ENCODE data around the gene PTGR3. TPM values are rescaled to one million over a fixed set of nuclear protein-coding genes. Genes with fewer than 3 reads are reported as not detected.
A peak's percentile ranks its signal among the peaks of the same experiment; 100 is the strongest.

Gene PTGR3
- total RNA-seq, 1 donor from 2014 or later = 16.7 TPM

DNA sequence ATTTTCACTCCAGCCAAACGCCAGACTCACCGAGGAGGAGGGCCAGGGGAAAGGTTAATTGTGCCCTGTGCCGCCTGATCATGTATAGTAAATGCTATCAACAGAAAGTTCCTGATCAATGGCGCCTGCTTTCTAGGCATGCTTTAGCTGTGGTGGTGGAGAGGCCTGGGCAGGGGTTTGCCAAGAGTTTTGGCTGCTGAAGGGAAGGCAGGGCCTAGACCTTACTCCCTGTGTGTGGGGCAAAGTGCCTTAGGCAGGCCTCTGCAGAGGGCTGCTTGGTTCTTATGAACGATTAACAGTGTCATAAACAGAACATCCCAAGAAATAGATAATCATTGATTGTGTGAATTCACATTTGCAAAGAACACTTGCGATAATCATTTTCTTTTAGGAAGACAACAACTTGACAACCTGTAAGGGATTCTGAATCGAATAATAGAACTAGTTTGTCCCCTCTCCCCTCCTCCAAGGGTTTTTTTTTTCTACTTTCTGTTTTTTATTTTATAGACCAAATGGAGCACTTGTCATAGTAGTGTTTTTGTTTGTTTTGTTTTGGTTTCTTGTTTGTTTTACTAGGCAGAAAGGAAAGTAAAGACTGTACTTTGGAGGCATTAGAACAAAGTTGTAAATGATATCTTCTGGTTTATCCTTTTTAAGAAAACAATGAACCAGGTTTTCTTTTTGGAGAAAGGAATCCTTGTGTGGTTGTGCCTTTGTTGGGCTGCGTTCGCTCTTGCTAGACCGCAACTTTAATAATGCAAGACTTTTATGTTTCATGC, 8.2 kb upstream of the PTGR3 start:
- DNase-seq (ENCODE audit: low spot score in 2 of 2) = no peak
- no peak for FAIRE-seq

- FAIRE-seq (no peak), DNase-seq (ENCODE audit: low spot score in 2 of 2) (no peak)
Measured at GRCh38 chr18:75216212-75216910, 7.4 kb upstream of the PTGR3 start.

GRCh38 chr18:75215663-75216062, 6.7 kb upstream of the PTGR3 start:
- FAIRE-seq (no peak), DNase-seq (ENCODE audit: low spot score in 2 of 2) (no peak)

- DNase-seq (ENCODE audit: low spot score in 2 of 2) = no peak
- no peak for FAIRE-seq
Measured at GRCh38 chr18:75214766-75215510, 6.0 kb upstream of the PTGR3 start.

DNA sequence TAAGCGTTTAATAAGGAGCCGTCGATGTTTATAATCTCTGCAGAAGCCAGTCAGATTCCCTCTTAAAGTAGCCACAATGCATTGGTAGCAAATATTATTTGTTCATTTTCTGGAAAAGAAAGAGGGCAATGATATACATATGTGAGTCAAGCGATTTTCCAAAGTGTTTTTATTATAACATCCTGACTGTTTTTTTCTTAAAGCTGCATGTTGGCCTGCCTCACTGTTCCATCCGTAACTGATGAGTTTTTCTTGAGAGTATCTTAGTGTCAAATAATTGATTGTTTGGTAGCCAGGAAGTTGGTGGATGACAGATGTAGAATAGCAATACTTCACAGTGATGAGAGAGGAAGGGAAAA, 5.4 kb upstream of the PTGR3 start:
- FAIRE-seq = no peak
- DNase-seq (ENCODE audit: low spot score in 2 of 2) = no peak

GRCh38 chr18:75213611-75214331, 4.8 kb upstream of the PTGR3 start:
- FAIRE-seq (no peak), DNase-seq (ENCODE audit: low spot score in 2 of 2) (no peak)

DNA sequence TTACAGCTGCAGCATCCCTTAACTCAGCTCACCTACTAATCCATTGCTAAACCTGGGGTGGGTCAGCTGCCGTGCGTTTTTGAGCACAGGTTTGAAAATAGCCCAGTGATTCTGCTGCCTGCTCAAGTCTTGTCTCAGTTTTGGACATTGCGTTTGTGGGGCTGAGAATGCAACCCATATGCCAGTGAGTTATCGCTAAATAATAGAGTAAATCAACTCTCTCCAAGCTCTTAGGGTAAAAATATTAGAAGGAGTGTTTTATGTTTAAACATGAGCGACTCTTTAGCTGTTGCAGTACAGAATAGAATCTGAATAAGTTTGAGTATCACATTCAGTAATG, 3.8 kb upstream of the PTGR3 start:
- FAIRE-seq = no peak
- no peak for DNase-seq (ENCODE audit: low spot score in 2 of 2)

DNA sequence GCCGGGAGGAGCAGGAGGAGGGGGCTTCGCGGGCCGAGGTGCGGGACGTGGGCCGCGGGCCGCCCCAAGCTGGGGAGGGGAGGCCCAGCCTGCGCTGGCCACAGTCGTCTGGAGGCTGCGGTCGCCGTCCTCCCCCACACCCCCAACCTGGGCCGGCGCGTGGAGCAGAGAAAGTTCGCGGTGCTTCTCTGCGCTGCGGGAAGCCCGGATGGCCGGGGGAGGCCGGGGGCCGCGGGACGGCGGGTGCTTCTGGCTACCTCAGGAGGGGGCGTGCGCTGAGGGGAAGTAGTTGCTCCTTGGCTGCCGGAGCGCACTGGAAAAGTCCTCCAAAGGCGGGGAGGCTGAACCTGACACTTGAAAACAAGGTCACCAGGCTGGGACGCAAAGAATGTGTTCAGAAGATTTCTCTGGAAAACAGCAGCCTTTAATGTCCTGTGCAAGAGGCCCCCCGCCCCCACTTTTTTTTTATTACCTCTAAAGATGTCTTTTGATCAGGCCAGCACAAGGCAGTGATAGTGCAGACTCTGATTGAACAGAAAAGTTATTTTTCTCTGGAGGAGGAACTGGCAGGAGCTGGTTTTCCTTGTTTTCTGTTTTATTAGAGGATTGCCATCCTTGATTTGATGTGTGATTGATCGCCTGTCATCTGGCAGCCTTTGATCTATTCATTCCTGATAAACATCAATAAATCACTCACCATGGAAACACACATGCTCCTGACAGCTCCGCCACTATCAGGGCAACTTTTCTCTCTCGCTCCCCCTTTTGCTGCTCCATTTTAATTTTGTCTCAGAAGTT, 3.2 kb upstream of the PTGR3 start:
- no peak for FAIRE-seq

GRCh38 chr18:75211626-75211952, 2.6 kb upstream of the PTGR3 start:
- FAIRE-seq = no peak
- no peak for DNase-seq (ENCODE audit: low spot score in 2 of 2)

More for the DNA sequence above, 3.2 kb upstream of the PTGR3 start:
- no peak for DNase-seq (ENCODE audit: low spot score in 2 of 2)

DNA sequence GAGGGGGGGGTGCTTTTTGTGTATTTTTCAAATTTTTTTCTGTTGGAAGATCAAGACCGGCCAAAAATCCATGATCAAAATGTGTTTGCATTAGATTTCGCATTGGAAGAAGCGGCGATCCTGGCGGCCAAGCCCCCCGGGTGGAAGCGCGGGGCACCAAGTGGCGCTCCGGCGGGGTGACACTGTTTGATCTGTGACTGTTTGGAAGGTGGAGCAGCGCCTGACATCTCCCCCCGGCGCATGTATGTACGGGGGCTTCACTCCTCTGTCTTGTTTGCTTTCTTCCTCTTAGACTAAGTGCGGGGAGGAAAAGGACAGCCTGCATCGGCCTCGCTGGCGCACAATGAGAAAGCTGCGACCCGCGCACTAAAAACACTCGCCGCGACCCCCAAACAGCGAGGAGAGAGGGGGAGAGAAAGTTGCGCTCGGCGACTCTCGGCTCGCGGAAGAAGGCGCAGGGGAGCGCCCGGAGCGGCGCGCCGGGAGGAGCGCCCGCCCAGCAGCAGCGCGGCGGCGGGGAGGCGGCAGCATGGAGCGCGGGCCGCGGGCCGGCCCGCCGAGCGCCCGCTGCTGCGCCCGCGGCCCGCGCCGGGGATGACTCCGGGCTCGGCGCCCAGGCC, 2.2 kb upstream of the PTGR3 start:
- DNase-seq (ENCODE audit: low spot score in 2 of 2) (peak in 1 of 2 donors; percentile 56), FAIRE-seq (no peak)

- FAIRE-seq = no peak
- DNase-seq (ENCODE audit: low spot score in 2 of 2) = peak; percentile 73 to 83
Measured at GRCh38 chr18:75210274-75211001, 1.5 kb upstream of the PTGR3 start, which contains the start of gene TSHZ1. Gene TSHZ1, plus strand, starts transcription at chr18:75210797. Its CDS starts 1,080 bp downstream, at chr18:75211877.

DNA sequence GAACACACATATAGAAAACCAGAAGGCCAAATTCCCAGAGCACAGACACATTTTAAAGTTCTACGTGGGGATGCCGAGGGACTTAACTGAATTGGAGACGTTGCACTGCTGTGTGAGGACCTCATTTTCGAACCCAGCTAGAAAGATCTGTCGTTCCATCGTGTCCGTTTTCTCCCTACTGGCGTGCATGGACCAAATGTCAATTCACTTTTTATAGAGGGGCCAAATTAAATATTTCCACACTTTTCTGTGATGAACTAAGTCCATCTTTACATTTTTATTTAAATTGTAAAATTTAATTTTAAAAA, 966 bp upstream of the PTGR3 start:
- DNase-seq (ENCODE audit: low spot score in 2 of 2) (peak in 1 of 2 donors; percentile 56), FAIRE-seq (no peak)

DNA sequence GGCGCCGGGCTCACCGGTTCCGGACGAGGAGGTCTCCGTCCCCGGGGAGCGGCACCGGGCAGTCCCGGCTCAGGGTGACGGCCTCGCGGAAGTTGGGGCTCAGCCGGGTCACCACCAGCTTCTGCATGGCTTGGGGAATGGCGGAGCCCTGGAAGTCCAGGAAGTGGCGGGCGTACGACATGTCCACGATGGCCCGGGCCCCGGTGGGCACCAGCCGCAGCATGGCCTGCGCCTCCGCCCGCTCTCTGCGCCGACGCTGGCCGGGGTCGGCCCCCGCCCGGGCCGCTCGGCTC, 157 bp downstream of the PTGR3 start:
- DNase-seq (ENCODE audit: low spot score in 2 of 2) (no peak), FAIRE-seq (no peak)

DNA sequence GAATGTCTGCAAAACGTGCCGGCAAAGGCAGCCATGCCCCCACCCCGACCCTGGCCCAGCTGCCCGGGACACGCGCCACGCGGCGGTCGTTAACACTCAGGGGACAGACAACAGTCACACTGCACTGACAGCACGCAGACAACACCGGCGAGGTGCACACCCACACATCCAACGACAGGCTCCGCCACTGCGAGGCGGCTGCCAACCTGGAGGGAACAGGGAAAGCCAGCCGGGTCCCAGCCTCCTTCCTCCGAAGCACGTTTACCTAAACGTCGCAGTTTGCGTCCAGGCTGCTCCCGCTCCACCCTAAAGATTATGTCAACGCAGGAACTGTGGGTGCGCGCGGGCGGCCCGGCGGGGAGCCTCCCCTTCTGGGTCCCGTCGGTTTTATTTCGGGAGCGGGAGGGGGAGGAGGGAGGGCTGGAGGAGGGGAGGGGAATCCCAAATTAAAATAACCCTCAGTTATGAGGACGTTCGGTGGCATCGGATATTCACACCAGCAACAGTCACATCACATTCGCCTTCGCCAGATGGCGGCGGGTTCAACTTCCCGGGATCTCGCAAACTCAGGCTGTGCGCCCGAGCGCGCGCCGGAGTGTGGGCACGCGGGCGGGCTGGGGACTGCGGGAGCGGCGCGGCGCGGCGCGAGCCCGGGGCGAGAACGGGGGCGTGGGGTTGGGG, 644 bp downstream of the PTGR3 start:
- DNase-seq (ENCODE audit: low spot score in 2 of 2) (peak in 1 of 2 donors; percentile 63), FAIRE-seq (no peak)

GRCh38 chr18:75207310-75208154, 1.4 kb downstream of the PTGR3 start:
- FAIRE-seq (no peak), DNase-seq (ENCODE audit: low spot score in 2 of 2) (no peak)

DNA sequence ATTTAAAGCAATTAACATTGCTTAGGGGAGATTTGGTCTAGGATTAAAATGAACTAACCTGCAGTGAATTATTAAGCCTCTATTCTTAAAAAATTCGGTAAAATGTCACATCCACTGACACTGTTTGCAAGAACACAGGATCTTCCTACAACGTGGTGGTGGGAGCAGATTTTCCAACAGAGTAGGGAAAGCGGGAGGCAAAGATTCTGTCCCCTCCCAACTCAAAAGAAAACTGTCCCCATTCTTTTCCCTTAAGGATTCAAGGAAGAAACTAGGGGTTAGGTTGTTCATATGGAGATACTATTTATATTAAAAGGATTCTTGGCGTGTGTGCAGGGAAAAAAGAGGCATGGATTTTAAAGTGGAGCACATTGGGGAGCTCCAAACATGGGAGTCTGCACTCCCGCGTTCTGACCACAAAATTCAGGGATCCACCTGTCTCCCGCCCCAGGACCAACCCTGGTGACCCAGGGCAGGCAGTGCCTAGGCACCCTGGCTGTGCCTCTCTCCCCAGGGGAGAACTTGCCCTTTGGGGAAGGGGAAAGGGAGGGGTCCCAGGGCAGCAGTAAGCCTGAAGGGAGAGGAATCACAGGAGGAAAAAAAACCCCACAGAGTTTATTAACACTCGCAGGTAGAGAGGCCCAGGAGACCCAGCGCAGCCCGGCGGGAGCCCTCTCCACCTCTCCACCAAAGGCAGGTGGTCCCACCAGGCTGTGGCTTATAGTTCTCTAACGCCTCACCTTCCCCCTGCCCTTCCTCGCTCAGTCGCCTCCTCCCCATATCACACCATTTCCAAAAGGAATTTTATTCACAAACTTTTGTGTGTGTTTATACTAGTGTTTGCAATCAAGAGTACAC, 2.3 kb downstream of the PTGR3 start:
- DNase-seq (ENCODE audit: low spot score in 2 of 2) (no peak), FAIRE-seq (no peak)

Measured in frontal cortex (tissue), 4 donors.